GM18511 (cell line): ENCODE measurements around the gene PPP1R15B.

Experiments
- ATAC-seq: cut with Tn5 transposase; IDR thresholded peaks from one replicate; pipeline ENCODE4 v1.9.1; 2021; ENCODE audit warnings: mild to moderate bottlenecking, moderate library complexity; ENCODE audit not compliant: unreplicated experiment

The PPP1R15B gene

GRCh38 chr1:204411451-204412204 lies at the start of gene PPP1R15B:
TSS of gene PPP1R15B (minus strand) at chr1:204411817. CDS start at chr1:204411411, 406 bp downstream.
- ATAC-seq: peak; percentile 90

- ATAC-seq: no peak
Observed at GRCh38 chr1:204460346-204460745, 48.7 kb upstream of the PPP1R15B start.

- ATAC-seq: no peak
Observed at GRCh38 chr1:204459706-204460105, 48.1 kb upstream of the PPP1R15B start.

GRCh38 chr1:204457666-204458065 lies 46.0 kb upstream of the PPP1R15B start:
- ATAC-seq: no peak

- ATAC-seq: no peak
Observed at GRCh38 chr1:204456826-204457442, 45.3 kb upstream of the PPP1R15B start.

- no peak for ATAC-seq
Observed at GRCh38 chr1:204455831-204456145, 44.2 kb upstream of the PPP1R15B start.

- no peak for ATAC-seq
Observed at GRCh38 chr1:204455063-204455830, 43.6 kb upstream of the PPP1R15B start.

- ATAC-seq: no peak
Observed at GRCh38 chr1:204454476-204454875, 42.9 kb upstream of the PPP1R15B start.

- peak; percentile 87 for ATAC-seq
Observed at GRCh38 chr1:204453141-204453772, 41.6 kb upstream of the PPP1R15B start.

GRCh38 chr1:204451352-204452124 lies 39.9 kb upstream of the PPP1R15B start:
- ATAC-seq: no peak

- no peak for ATAC-seq
Observed at GRCh38 chr1:204450461-204451257, 39.0 kb upstream of the PPP1R15B start.

- ATAC-seq: no peak
Observed at GRCh38 chr1:204449678-204450280, 38.2 kb upstream of the PPP1R15B start.

- no peak for ATAC-seq
Observed at GRCh38 chr1:204448991-204449677, 37.5 kb upstream of the PPP1R15B start.

GRCh38 chr1:204448344-204448964 lies 36.8 kb upstream of the PPP1R15B start:
- no peak for ATAC-seq

- no peak for ATAC-seq
Observed at GRCh38 chr1:204447736-204448135, 36.1 kb upstream of the PPP1R15B start.

- ATAC-seq: no peak
Observed at GRCh38 chr1:204447190-204447589, 35.6 kb upstream of the PPP1R15B start.

GRCh38 chr1:204446413-204447111 lies 34.9 kb upstream of the PPP1R15B start:
- ATAC-seq: peak; percentile 71
